ENCODE measurements around the gene OMA1.

GRCh38 chr1:58528518-58528917 is 18.0 kb downstream of the OMA1 start:
- TF ChIP-seq CTCF (optimal IDR thresholded peaks at IDR 0.05 in 1 of 3, IDR thresholded peaks at IDR 0.05 in 1 of 3, conservative IDR thresholded peaks at IDR 0.05 in 1 of 3; ENCODE audit: extremely low read depth in 1 of 3, insufficient read depth in 2 of 3, low read length in 3 of 3) (no peak), EZH2 (IDR thresholded peaks at IDR 0.05; ENCODE audit: low read length) (no peak)

Measured in keratinocyte (primary cell).